ENCODE results near the gene B4GALT1. TPM values are rescaled to one million over a fixed set of nuclear protein-coding genes. Genes with fewer than 3 reads are reported as not detected.
"Not testable (repeated sequence)": the region's sequence is repeated elsewhere in the genome, so short reads cannot be mapped to it uniquely, and the experiment has no call there.

The B4GALT1 gene
- total RNA-seq, 2 experiments from 2014 or later, result 33.5 to 35.0 TPM

DNA sequence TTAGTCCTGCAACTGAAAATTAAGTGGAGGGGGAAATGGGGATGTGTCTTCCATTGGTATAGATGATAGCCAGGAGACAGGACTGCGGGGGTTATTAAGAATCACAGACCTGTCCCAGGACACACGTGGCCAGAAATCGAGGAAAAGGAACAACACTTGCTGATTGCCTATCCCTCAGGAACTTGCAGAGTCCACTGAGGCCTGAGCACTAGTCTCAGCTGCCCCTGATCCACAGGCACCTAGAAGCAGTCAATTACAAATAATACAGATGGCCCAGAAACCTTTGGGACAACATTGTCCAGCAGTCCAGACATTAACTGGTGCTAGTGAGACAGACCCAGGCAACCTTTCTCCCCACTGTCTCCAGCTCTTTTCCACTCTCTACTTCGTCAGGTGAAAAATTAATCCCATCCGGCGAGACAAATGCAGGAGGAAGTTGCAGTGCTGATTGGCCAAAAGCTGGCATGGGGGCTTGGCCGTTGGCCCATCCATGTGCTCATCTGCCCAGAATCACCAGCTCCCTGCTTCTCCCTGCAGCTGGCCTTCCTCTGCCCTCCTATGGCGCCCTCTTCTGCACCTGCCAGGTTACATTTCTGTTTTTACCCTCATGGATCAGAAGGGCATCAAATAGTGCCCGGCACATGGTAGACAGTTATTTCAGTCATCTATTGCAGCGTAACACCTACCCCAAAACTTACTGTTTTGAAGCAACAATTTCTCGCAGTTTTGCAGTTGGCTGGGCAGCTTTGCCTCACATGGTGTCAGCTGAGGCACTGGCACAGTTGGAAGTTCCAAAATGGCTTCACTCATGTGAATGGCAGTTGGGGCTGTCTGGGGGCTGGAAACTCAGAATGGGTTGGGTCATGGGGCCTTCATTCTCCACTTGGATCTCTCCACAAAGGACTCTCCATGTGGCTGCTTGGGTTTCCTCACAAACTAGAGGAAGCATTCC lies 3.6 kb upstream of the B4GALT1 start:
- no peak overlapping the region for H3K4me3 Mint-ChIP-seq
- DNase-seq, result peak; percentile 47
- H3K9me3 Mint-ChIP-seq, result no peaks in the 10 kb centered on the region
- H3K27me3 Mint-ChIP-seq, result no peaks in the 10 kb centered on the region
- H3K4me1 Mint-ChIP-seq, result peaks cover 23% of the 10 kb centered on the region
- peaks cover 6% of the 10 kb centered on the region for H3K36me3 Mint-ChIP-seq
- no peak overlapping the region for H3K27ac Mint-ChIP-seq

DNA sequence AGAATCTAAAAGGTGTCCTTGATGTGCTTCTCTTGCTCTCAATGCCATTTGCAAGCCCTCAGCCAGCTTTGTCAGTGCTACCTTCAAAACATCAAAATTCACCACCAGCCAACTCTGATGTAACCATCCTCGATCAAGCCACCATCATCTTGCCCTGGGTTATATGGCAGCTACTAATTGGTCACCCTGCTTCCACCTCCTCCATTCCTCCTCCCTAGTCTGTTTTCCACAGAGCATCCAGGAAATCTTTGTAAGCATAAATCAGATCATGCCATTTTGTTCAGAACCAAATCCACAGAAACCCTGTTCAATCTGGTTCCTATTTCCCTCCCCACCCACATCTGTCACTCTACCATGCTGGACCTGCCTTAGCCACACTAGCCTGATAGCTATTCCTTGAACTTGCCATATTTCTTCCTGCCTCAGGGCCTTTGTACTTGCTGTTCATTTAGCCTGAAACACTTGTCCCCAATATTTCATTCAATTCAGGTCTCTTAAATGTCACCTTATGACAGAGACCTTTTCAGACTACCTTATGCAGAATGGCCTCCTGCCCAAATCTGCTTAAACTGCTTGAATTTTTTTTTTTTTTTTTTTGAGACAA lies 1.9 kb upstream of the B4GALT1 start:
- no peaks in the 10 kb centered on the region for H3K27me3 Mint-ChIP-seq
- H3K36me3 Mint-ChIP-seq, result peaks cover 16% of the 10 kb centered on the region
- DNase-seq, result no peak
- H3K4me1 Mint-ChIP-seq, result peaks cover 38% of the 10 kb centered on the region
- peak overlapping the region; percentile 1 for H3K4me3 Mint-ChIP-seq
- peak overlapping the region; percentile 13 for H3K27ac Mint-ChIP-seq
- no peaks in the 10 kb centered on the region for H3K9me3 Mint-ChIP-seq

DNA sequence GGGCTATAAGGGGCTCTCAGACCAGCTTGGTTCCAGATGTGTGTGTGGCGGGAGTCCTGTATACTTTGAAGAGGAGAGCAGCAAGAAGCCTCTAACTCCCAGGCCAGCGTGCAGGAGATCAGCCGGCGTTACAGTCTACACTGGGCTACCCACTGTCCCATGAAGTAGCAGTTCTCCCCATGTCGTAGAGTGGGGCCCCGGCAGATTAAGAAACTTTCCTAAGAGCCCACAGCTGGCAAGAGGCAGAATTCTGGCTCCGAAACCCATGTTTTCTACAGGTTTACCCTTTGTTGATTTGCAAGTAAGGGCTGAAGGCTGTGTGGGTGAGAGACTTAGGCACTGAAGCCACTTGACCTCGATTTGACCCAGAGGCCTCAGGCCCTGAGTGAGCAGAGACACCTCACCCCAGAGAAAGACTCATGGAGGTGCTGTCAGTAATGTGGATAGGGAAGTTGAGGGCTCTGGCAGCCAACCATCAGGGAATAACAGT lies 881 bp upstream of the B4GALT1 start:
- H3K36me3 Mint-ChIP-seq, result peaks cover 16% of the 10 kb centered on the region
- no peaks in the 10 kb centered on the region for H3K9me3 Mint-ChIP-seq
- H3K4me3 Mint-ChIP-seq, result peak overlapping the region; percentile 94
- DNase-seq, result no peak
- peak overlapping the region; percentile 97 for H3K27ac Mint-ChIP-seq
- no peaks in the 10 kb centered on the region for H3K27me3 Mint-ChIP-seq
- H3K4me1 Mint-ChIP-seq, result peaks cover 48% of the 10 kb centered on the region

DNA sequence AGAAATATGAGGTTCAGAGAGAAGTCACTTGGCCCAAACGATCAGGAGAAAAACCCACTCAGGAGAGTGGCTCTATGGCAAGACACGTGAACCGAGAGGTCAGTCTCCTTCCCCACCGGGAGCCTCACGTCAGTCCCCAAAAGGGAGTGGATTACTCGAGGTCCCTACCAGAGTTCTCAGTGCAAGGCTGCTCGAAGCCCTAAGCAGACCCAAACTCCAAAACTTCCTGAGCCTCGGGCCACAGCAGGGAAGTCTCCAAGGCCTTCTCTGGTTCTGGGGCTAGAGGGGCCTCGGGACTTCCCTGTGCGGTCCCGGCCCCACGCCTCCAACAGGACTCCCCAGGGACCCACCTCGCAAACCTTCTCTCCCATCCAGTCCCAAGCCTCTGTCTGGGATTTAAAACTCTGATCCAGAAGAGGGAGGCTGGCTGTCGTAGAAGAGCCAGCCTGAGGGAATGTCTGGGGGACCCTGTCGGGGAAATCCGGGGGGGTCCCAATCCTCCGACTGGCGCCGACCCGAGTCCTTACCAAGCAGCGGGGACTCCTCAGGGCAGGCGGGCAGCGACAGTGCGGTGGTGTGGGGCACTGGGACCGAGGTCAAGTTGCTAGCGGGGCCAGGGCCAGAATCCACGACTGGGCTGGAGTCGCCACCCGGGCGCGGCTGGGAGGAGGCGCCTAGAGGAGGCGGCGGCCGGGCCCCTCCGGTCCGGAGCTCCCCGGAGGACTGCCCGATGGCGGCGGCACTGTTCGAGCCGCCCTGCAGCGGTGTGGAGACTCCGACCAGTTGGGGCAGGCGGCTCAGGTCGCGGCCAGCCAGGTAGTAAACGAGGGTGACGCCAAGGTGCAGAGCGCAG lies 679 bp downstream of the B4GALT1 start:
- Mint-ChIP-seq H3K4me1 (peaks cover 56% of the 10 kb centered on the region), H3K4me3 (peak overlapping the region; percentile 95), H3K27ac (peak overlapping the region; percentile 93), H3K27me3 (no peaks in the 10 kb centered on the region), H3K36me3 (peaks cover 16% of the 10 kb centered on the region), H3K9me3 (no peaks in the 10 kb centered on the region)
- no peak for DNase-seq

DNA sequence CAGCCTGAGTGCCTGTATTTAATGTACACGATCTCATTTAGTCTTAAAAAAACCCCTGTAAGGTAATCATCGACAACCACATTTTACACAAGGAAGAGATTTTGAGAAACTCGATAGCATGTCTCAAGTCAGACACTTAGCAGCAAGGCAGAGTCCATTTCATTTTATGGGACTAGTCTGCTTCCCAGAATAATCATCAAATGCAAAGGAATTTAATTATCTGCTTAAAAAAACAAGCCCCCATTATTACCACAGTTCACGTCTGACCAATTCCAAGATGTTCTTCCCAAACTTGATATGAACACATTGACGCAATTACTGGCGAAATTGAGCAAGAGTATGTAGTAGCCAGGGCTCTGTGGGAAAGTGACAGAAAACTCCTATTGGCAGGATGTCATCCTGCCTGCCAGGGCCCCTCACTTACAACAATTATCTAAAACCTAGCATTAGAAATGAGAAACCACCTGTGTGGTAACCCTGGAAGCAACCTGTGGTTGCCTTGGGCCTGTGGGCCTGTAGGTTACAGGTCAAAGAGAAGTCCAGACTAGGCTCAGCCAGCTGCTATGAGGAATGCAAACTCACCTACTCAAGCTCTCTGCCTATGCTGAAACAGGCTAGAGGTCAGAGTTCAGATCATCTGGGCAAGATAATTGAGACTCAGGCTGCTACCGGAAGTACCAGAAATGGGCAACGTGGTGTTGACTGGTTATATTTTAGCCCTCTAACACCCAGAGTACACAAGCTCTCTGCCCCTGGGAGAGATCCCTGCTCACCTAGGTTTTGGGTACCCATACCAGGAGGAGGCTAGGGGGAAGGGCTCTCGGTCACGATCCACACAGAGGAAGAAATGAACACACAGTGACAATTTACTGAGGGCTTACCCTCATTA lies 1.6 kb downstream of the B4GALT1 start:
- Mint-ChIP-seq H3K27ac (peak overlapping the region; percentile 93), H3K4me1 (peaks cover 65% of the 10 kb centered on the region), H3K36me3 (peaks cover 16% of the 10 kb centered on the region), H3K4me3 (peak overlapping the region; percentile 95), H3K27me3 (no peaks in the 10 kb centered on the region), H3K9me3 (no peaks in the 10 kb centered on the region)
- peak; percentile 32 for DNase-seq

DNA sequence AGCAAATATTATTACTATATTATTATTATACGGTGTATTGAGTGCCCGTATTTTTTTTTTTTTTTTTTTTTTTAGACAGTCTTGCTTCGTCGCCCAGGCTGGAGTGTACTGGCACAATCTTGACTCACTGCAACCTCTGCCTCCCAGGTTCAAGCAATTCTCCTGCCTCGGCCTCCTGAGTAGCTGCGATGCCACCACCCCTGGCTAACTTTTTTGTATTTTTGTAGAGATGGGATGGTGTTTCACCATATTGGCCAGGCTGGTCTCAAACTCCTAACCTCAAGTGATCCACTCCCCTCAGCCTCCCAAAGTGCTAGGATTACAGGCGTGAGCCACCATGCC lies 2.2 kb downstream of the B4GALT1 start:
- not testable (repeated sequence) for H3K27me3 Mint-ChIP-seq, H3K9me3 Mint-ChIP-seq, DNase-seq
- Mint-ChIP-seq H3K36me3 (peaks cover 16% of the 10 kb centered on the region), H3K4me3 (peak overlapping the region; percentile 95), H3K4me1 (peaks cover 71% of the 10 kb centered on the region), H3K27ac (peak overlapping the region; percentile 93)

DNA sequence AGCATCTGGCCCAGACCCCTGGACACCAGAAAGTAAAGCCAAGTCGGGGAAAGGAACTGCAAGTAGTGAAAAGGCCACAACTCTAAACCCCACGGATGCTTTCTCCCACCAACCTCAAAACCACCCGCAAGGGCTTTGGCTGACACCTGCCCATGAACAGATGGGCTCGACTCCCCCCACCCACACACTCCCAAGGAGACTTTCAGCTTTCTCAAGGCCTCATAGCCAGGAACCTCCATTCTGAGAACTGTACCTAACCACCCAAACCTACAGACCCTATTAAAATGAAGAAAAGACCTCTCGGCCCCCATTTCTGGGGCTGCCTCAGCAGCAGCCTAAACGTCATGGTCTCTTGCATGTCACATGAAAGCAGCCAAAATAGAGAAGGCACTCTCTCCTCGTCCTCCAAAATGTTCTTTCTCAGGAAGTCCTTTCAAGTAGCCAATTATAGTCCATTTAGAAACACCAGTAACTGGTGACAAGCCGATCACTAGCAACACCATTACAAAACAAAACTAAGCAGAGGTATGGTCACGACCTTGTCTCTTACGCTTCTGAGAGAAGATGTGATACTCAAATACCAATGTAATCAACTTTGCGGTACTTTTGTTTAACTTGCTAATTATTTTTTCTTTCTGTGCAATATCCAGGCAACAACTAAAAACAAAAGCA lies 2.9 kb downstream of the B4GALT1 start:
- Mint-ChIP-seq H3K4me3 (peak overlapping the region; percentile 95), H3K27ac (peak overlapping the region; percentile 88), H3K9me3 (no peaks in the 10 kb centered on the region), H3K4me1 (peaks cover 77% of the 10 kb centered on the region), H3K36me3 (peaks cover 16% of the 10 kb centered on the region), H3K27me3 (no peaks in the 10 kb centered on the region)
- DNase-seq, result peak; percentile 56

DNA sequence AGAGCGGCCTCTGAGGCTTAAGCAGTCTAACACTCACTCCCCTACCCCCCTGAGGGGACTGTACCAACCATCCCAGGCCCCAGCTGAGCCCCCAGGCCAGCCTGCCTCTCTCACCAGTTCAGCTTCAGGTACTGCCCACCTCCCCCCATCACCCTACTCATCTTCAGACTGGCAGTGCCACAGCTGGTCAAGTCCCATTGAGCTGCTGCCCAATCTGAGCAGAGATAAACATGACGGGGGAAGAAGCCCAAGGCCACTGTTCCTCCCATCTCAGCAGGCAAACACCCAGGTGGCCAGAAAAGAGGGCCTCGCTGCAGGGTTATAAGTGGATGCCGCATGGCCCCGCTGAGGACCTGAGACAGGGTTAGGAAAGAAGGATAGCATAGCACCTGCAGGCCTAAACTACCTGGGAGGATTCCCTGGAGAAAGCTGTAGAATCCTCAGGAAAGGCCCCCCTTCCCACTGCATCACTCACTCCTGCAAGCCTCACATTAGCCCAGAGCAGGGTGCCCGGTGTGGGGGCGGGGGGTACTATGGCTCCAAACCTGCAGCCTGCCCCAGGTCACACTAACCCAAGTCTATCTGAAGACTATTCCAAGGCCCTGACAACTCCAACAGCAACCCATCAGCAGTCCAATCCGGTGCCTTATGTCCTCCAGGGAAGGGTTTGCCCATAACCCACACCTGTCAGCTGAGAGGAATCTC lies 3.6 kb downstream of the B4GALT1 start:
- Mint-ChIP-seq H3K9me3 (no peaks in the 10 kb centered on the region), H3K4me1 (peaks cover 78% of the 10 kb centered on the region), H3K27me3 (no peaks in the 10 kb centered on the region), H3K36me3 (peaks cover 16% of the 10 kb centered on the region), H3K4me3 (peak overlapping the region; percentile 95), H3K27ac (peak overlapping the region; percentile 88)
- DNase-seq, result no peak

DNA sequence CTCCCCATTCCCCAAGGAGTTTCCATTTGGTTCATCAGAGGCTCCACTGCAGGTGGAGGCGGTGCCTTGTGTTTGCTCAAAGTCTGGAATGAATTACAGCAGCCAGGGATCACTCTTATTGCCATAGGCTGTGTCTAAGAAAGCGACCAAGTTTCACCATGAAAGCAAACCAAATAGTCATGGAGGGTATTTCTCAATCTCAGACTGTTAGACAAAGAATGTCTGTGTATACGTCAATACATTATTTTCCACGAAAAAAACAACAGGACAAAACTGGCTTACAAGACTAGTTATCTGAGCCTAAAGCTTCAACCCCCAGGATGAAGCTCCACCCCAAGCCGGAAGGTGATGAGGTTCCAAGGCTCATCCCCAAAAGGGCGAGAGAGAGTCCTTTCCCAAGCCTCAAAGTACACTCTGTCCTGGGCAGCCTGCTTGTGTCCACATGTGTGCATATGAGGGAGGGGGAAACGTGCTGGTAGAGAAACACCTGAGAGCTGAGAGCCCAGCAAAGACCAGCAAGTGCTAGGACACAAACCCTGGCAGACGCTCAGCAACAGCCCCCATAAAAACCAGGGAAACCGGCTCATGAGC lies 4.3 kb downstream of the B4GALT1 start:
- H3K27ac Mint-ChIP-seq, result peak overlapping the region; percentile 92
- DNase-seq, result no peak

DNA sequence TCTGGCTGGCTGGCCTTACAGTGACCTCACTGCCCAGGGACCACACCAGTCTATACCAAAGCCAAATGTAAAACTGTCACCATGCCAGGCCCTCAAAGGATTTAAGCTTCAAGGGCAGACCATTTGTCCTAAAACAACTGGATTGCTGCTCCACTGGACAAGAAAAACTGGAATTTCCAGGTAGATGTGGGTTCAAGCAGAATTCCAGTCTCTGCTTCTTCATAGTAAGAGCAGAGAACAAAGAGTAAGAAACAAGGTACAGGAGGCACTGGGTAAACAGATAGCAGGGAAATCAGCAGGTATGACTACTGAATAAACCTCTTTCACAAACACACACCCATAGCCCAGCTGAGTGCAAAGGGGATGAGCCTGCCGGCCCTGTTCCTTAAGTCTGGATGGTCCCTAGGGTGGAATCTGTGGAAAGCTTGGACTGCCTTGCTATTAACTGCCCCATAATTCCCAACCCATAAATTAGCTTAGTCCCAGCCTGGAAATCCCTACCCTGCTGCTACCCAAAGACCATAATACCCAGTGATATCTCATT lies 5.5 kb downstream of the B4GALT1 start:
- Mint-ChIP-seq H3K4me3 (no peak overlapping the region), H3K27me3 (no peaks in the 10 kb centered on the region), H3K27ac (peak overlapping the region; percentile 92), H3K4me1 (peaks cover 85% of the 10 kb centered on the region), H3K9me3 (no peaks in the 10 kb centered on the region), H3K36me3 (peaks cover 14% of the 10 kb centered on the region)
- no peak for DNase-seq

More for the DNA sequence above, 4.3 kb downstream of the B4GALT1 start:
- Mint-ChIP-seq H3K36me3 (peaks cover 16% of the 10 kb centered on the region), H3K9me3 (no peaks in the 10 kb centered on the region), H3K4me1 (peaks cover 79% of the 10 kb centered on the region), H3K27me3 (no peaks in the 10 kb centered on the region), H3K4me3 (peak overlapping the region; percentile 24)

DNA sequence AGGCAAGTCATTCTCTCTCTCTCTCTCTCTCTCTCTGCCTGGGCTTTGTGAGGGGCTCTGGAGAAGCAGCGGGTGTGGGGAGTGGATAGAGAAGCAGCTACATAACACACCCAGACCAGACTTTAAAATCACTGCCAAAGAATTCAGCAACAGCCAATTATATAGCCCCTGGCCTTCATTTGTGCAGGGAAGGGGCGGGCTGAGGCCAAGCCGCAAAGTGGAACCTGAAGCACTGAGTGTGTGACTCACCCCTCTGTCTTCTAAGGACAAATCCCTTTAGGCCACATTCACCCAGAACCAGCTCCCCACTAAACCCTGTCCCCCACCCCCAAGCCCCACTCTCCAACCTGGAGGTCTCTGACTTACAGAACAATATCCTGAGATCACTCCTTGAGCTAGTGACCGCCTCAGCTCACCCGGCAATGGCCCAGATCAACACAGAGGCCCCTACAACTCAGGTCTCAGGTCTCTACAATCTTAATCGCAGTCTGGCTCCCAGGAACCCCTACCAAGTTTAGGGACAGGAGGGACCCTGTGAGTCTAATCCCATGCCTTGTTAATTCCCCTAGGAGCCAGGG lies 6.0 kb downstream of the B4GALT1 start:
- peak; percentile 62 for DNase-seq
- Mint-ChIP-seq H3K9me3 (no peaks in the 10 kb centered on the region), H3K4me1 (peaks cover 85% of the 10 kb centered on the region), H3K36me3 (peaks cover 14% of the 10 kb centered on the region), H3K4me3 (peak overlapping the region; percentile 61), H3K27ac (peak overlapping the region; percentile 92), H3K27me3 (no peaks in the 10 kb centered on the region)

DNA sequence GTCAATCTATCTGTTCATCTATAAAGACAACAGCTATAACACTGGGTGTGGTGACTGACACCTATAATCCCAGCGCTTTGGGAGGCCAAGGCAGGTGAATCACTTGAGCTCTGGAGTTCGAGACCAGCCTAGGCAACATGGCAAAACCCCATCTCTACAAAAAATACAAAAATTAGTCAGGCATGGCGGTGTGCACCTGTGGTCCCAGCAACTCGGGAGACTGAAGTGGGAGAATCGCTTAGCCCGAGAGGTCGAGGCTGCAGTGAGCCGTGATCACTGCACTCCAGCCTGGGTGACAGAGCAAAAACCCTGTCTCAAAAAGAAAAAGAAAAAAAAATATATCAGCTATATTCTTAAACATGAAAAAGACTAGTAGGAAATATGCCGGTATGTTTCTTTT lies 6.7 kb downstream of the B4GALT1 start:
- peaks cover 88% of the 10 kb centered on the region for H3K4me1 Mint-ChIP-seq
- peak overlapping the region; percentile 61 for H3K4me3 Mint-ChIP-seq
- not testable (repeated sequence) for DNase-seq, H3K9me3 Mint-ChIP-seq, H3K27me3 Mint-ChIP-seq
- H3K27ac Mint-ChIP-seq, result peak overlapping the region; percentile 92
- peaks cover 13% of the 10 kb centered on the region for H3K36me3 Mint-ChIP-seq

All from activated naive CD8-positive, alpha-beta T cell treated with anti-CD3 and anti-CD28 coated beads for 36 hours (primary cell).